Endodermal cell (in vitro differentiated cells): ENCODE measurements around the gene PNLIPRP3. TPM values are rescaled to one million over a fixed set of nuclear protein-coding genes. Genes with fewer than 3 reads are reported as not detected.

Experiments used
- DNase-seq: peaks from one replicate; pipeline ENCODE4 v3.0.0-alpha.2; 2017
- H3K27ac ChIP-seq: 2 replicates; pipeline ENCODE4 v1.5.1; 2013; ENCODE audit warnings: mild to moderate bottlenecking, low read depth, low read length, moderate library complexity
- H3K27me3 ChIP-seq: 2 replicates; pipeline ENCODE4 v1.6.1; 2013; ENCODE audit warnings: mild to moderate bottlenecking, low read length, moderate library complexity; ENCODE audit not compliant: insufficient read depth, control insufficient read depth, poor library complexity, severe bottlenecking
- H3K36me3 ChIP-seq: 2 replicates; pipeline ENCODE4 v1.7.0; 2013; ENCODE audit warnings: mild to moderate bottlenecking, low read length, moderate library complexity; ENCODE audit not compliant: control insufficient read depth, insufficient read depth
- H3K4me1 ChIP-seq: one replicate; pipeline ENCODE4 v1.7.0; 2013; ENCODE audit warnings: low read length; ENCODE audit not compliant: control insufficient read depth, insufficient read depth
- H3K4me3 ChIP-seq: 2 replicates; pipeline ENCODE4 v1.5.1; 2013; ENCODE audit warnings: mild to moderate bottlenecking, low read length, moderate library complexity
- H3K9ac ChIP-seq: 2 replicates; pipeline ENCODE4 v1.6.1; 2013; ENCODE audit warnings: mild to moderate bottlenecking, low read length, moderate library complexity; ENCODE audit not compliant: poor library complexity, severe bottlenecking; ENCODE audit errors: extremely low read depth
- H3K9me3 ChIP-seq: 2 replicates; pipeline ENCODE4 v1.6.1; 2013; ENCODE audit warnings: mild to moderate bottlenecking, low read length, moderate library complexity; ENCODE audit not compliant: control insufficient read depth
- H3K27ac Mint-ChIP-seq: 2 replicates; pipeline ENCODE4 v1.8.0; 2020; ENCODE audit warnings: mixed read lengths
- H3K27me3 Mint-ChIP-seq: 2 replicates; pipeline ENCODE4 v1.8.0; 2021; ENCODE audit warnings: mild to moderate bottlenecking, mixed read lengths; ENCODE audit not compliant: insufficient read depth
- H3K36me3 Mint-ChIP-seq: 2 replicates; pipeline ENCODE4 v1.8.0; 2020; ENCODE audit warnings: low read depth, mixed read lengths
- H3K4me1 Mint-ChIP-seq: 2 replicates; pipeline ENCODE4 v1.8.0; 2020; ENCODE audit warnings: mixed read lengths
- H3K4me3 Mint-ChIP-seq: 2 replicates; pipeline ENCODE4 v1.8.0; 2020; ENCODE audit warnings: mild to moderate bottlenecking, moderate library complexity, mixed read lengths
- H3K9me3 Mint-ChIP-seq: 2 replicates; pipeline ENCODE4 v1.8.0; 2020; ENCODE audit warnings: mild to moderate bottlenecking, mixed read lengths
- CTCF ChIP-seq: fragments of 200-600 bp; sonication (generic); conservative IDR thresholded peaks from 2 replicates; pipeline ENCODE4 v1.5.0; 2021; ENCODE audit warnings: antibody characterized with exemption, mild to moderate bottlenecking
- WGBS, 2 experiments: methylation state at CpG; one replicate each; pipeline versions ENCODE4 v1.1.5 to v1.1.7; 2013; ENCODE audit warnings: missing lambda C conversion rate in 2 of 2, mixed read lengths in 1 of 2; ENCODE audit not compliant: insufficient coverage in 1 of 2, insufficient read length in 1 of 2; 5-methylcytosine and 5-hydroxymethylcytosine counted together
- total RNA-seq, 2 donors: library from RNA; stranded (reverse); fragmentation: NEBNext Ultra II Directional in 1 of 2; extraction: Animal tissue kit (Norgen Biotek cat#: 25700) in 1 of 2; gene quantifications; 2 replicates in 1 of 2; 3 replicates in 1 of 2; pipeline ENCODE4 v1.2.1, GENCODE V29; 2021

The PNLIPRP3 gene
- total RNA-seq, 2 donors from 2014 or later: not detected

- Mint-ChIP-seq H3K27ac (no peak overlapping the region), H3K9me3 (no peaks in the 10 kb centered on the region), H3K4me1 (peaks cover 3% of the 10 kb centered on the region), H3K4me3 (no peak overlapping the region), H3K36me3 (no peaks in the 10 kb centered on the region), H3K27me3 (peaks cover 9% of the 10 kb centered on the region)
- Histone ChIP-seq H3K4me1 (no peaks in the 10 kb centered on the region), H3K9ac (no peak overlapping the region), H3K27ac (no peak overlapping the region), H3K9me3 (no peaks in the 10 kb centered on the region), H3K27me3 (peaks cover 14% of the 10 kb centered on the region), H3K4me3 (no peak overlapping the region), H3K36me3 (no peaks in the 10 kb centered on the region)
- DNase-seq: no peak
- no peak for TF ChIP-seq CTCF
- WGBS, 2 experiments: 71 to 75% methylated on average over 1 to 5 of the region's 7 CpGs
Measured at GRCh38 chr10:116408719-116409118, 18.9 kb upstream of the PNLIPRP3 start.

GRCh38 chr10:116410351-116410750 is 17.3 kb upstream of the PNLIPRP3 start:
- 92 to 93% methylated on average over 2 to 5 of the region's 5 CpGs for WGBS, 2 experiments
- Mint-ChIP-seq H3K9me3 (no peaks in the 10 kb centered on the region), H3K27me3 (peaks cover 8% of the 10 kb centered on the region), H3K4me3 (no peak overlapping the region), H3K27ac (no peak overlapping the region), H3K36me3 (no peaks in the 10 kb centered on the region), H3K4me1 (no peaks in the 10 kb centered on the region)
- no peaks in the 10 kb centered on the region for H3K36me3 ChIP-seq
- H3K9me3 ChIP-seq: no peaks in the 10 kb centered on the region
- H3K4me1 ChIP-seq: no peaks in the 10 kb centered on the region
- H3K27ac ChIP-seq: no peak overlapping the region
- H3K9ac ChIP-seq: no peak overlapping the region
- DNase-seq: no peak
- TF ChIP-seq CTCF: no peak
- H3K27me3 ChIP-seq: peaks cover 11% of the 10 kb centered on the region
- H3K4me3 ChIP-seq: no peak overlapping the region

- H3K27ac Mint-ChIP-seq: no peak overlapping the region
- no peaks in the 10 kb centered on the region for H3K9me3 Mint-ChIP-seq
- no peak overlapping the region for H3K27ac ChIP-seq
- peaks cover 1% of the 10 kb centered on the region for H3K4me1 Mint-ChIP-seq
- no peaks in the 10 kb centered on the region for H3K9me3 ChIP-seq
- H3K27me3 Mint-ChIP-seq: no peaks in the 10 kb centered on the region
- no peak overlapping the region for H3K9ac ChIP-seq
- 67 to 89% methylated on average over 1 to 2 of the region's 2 CpGs for WGBS, 2 experiments
- no peaks in the 10 kb centered on the region for H3K36me3 Mint-ChIP-seq
- no peak overlapping the region for H3K4me3 ChIP-seq
- H3K36me3 ChIP-seq: no peaks in the 10 kb centered on the region
- no peak overlapping the region for H3K4me3 Mint-ChIP-seq
- H3K4me1 ChIP-seq: no peaks in the 10 kb centered on the region
- DNase-seq: no peak
- no peaks in the 10 kb centered on the region for H3K27me3 ChIP-seq
- TF ChIP-seq CTCF: no peak
Measured at GRCh38 chr10:116417821-116418220, 9.8 kb upstream of the PNLIPRP3 start.
